HEK293T (cell line): ENCODE measurements around the gene EXD3.

ENCODE experiments used
- CTCF ChIA-PET: fragments of 350-600 bp; formaldehyde crosslinking; extraction: SDS; loops from one replicate; lab custom pipeline; 2021; ENCODE audit warnings: antibody characterized with exemption, inconsistent platforms; lab: Yijun Ruan, JAX
- POLR2A ChIA-PET: fragments of 350-600 bp; formaldehyde crosslinking; extraction: SDS; loops from one replicate; lab custom pipeline; 2020; ENCODE audit warnings: antibody characterized with exemption, inconsistent platforms; lab: Yijun Ruan, JAX
- DNase-seq: peaks from one replicate; pipeline ENCODE4 v3.0.0; 2012; ENCODE audit warnings: mixed read lengths; ENCODE audit errors: extremely low spot score
- ARNT ChIP-seq: fragments of 450-650 bp; IDR thresholded peaks from 2 replicates; pipeline ENCODE4 v1.6.1; 2017; ENCODE audit warnings: mild to moderate bottlenecking
- BHLHE40 ChIP-seq: fragments of 450-650 bp; IDR thresholded peaks from 2 replicates; pipeline ENCODE4 v1.6.1; 2016; ENCODE audit warnings: mild to moderate bottlenecking, moderate library complexity, borderline replicate concordance
- CTBP1 ChIP-seq: fragments of 450-650 bp; IDR thresholded peaks from 2 replicates; pipeline ENCODE4 v1.6.1; 2016; ENCODE audit warnings: borderline replicate concordance
- ELF4 ChIP-seq: fragments of 450-650 bp; IDR thresholded peaks from 2 replicates; pipeline ENCODE4 v1.6.1; 2017; ENCODE audit warnings: antibody characterized with exemption
- FOXA1 ChIP-seq: fragments of 450-650 bp; IDR thresholded peaks from 2 replicates; pipeline ENCODE4 v1.6.1; 2016; ENCODE audit warnings: mild to moderate bottlenecking
- FOXM1 ChIP-seq: fragments of 450-650 bp; IDR thresholded peaks from 2 replicates; pipeline ENCODE4 v1.6.1; 2017; ENCODE audit warnings: mild to moderate bottlenecking, borderline replicate concordance
- HDGF ChIP-seq: fragments of 450-650 bp; IDR thresholded peaks from 2 replicates; pipeline ENCODE4 v1.6.1; 2017; ENCODE audit warnings: antibody characterized with exemption, borderline replicate concordance
- L3MBTL2 ChIP-seq: fragments of 450-650 bp; conservative IDR thresholded peaks from 2 replicates; pipeline ENCODE4 v1.6.1; 2016; ENCODE audit warnings: mild to moderate bottlenecking
- LEF1 ChIP-seq: fragments of 450-650 bp; IDR thresholded peaks from 2 replicates; pipeline ENCODE4 v1.6.1; 2017; ENCODE audit warnings: mild to moderate bottlenecking, borderline replicate concordance
- NFRKB ChIP-seq: fragments of 450-650 bp; IDR thresholded peaks from 2 replicates; pipeline ENCODE4 v1.6.1; 2016; ENCODE audit warnings: mild to moderate bottlenecking, moderate library complexity
- SP1 ChIP-seq: fragments of 450-650 bp; IDR thresholded peaks from 2 replicates; pipeline ENCODE4 v1.6.1; 2017
- SUZ12 ChIP-seq: fragments of 450-650 bp; IDR thresholded peaks from 2 replicates; pipeline ENCODE4 v1.6.1; 2016; ENCODE audit warnings: mild to moderate bottlenecking
- TARDBP ChIP-seq: fragments of 450-650 bp; IDR thresholded peaks from 2 replicates; pipeline ENCODE4 v1.6.1; 2016
- ZNF384 ChIP-seq: fragments of 450-650 bp; IDR thresholded peaks from 2 replicates; pipeline ENCODE4 v1.6.1; 2016
- TF ChIP-seq, protein P1 (sequence below): fragments of 450-650 bp; IDR thresholded peaks from 2 replicates; pipeline ENCODE4 v1.6.1; 2016

Gene EXD3

DNA sequence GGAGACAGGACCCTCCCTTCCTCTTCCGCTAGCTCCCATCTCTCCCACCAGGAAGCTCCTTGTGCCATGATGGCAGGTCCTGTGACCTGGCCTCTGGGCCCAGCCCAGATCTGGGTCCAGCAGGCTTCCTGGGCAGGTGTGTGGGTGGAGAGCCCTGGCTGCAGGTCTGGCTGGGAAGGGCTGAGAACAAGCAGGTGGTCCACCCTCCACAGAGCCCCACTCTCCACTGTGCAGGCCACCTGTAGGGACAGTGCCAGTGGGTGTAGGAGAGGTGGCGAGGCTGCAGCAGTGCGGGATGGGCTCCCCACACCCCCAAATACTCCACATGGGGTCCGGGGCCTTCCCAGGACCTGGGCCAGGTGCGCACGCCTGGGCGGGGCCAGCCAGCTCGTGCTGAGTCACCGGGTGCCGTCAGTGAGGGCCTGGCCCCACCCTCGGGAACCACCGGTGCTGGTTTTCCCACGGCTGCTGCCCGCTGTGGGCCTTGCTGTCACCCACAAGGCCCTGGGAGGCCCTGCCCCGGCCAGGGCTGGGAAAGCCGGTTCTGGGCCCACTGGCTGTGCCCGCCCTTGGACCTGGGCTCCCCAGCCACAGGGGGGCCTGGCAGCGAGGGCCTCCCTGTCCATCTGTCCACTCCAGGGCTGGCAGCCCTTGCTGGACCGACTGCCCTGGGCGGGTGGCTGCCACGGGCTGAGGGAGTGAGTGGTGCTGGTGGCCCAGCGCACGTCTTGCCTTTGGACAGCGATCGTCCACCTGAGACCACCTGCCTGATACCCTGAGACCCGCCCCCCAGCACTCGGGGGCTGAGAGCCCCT is 111.6 kb downstream of the EXD3 start:
- TF ChIP-seq TARDBP: no peak
- no peak for TF ChIP-seq FOXA1
- TF ChIP-seq FOXM1: no peak
- no peak for TF ChIP-seq NFRKB
- no peak for TF ChIP-seq BHLHE40
- TF ChIP-seq ARNT: no peak
- no peak for TF ChIP-seq LEF1
- no peak for TF ChIP-seq SUZ12
- TF ChIP-seq L3MBTL2: no peak
- no peak for TF ChIP-seq SP1
- no peak for TF ChIP-seq HDGF
- no peak for DNase-seq
- ChIA-PET POLR2A (interaction anchor here (0.9 to 1.9 kb wide), 2 partner anchors 9 to 10 kb away, joined by 3 to 12 read pairs; partner anchors contain the start of gene NRARP), CTCF (no interaction called here)

DNA sequence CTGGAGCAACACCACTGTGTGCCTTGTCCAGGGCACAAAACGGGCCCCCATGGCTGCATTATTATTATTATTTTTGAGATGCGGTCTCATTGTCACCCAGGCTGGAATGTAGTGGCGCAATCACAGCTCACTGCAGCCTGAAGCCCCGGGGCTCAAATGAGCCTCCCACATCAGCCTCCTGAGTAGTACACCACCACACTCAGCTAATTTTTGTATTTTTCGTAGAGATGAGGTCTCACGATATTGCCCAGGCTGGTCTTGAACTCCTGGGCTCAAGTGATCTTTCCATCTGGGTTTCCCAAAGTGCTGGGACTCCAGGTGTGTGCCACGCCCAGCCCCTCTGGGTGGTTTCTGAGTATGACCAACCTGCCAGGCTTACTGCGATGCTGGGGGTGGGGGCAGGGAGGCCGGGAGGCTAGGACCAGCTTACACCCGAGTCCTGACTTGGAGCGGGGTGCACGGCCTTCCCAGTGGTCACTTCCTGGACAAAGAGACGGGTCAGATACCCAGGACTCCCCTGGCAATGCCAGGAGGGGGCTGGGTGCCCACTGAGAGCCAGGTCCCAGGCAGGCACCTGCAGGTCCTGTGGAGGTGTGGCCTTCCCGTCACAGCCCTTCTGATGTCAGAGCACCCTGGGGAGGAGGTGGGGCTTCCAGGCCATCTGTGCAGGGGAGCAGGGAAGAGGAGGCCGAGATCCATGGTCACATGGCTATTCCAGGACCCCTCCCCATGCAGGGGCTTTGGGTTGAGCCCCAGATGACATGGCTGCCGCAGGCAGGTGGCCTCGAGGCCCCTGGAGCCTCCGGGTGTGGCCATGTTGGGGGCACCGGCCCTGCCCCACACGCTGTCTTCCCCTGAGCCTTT is 112.5 kb downstream of the EXD3 start:
- no peak for DNase-seq
- TF ChIP-seq FOXM1 (no peak), L3MBTL2 (no peak), CTBP1 (no peak), ARNT (no peak), ZNF384 (no peak)
- CTCF ChIA-PET: no interaction called here
- POLR2A ChIA-PET: interaction anchor here (0.9 kb wide), 1 partner anchor 8 kb away, joined by 3 read pairs; the partner anchor contains the start of gene NRARP

DNA sequence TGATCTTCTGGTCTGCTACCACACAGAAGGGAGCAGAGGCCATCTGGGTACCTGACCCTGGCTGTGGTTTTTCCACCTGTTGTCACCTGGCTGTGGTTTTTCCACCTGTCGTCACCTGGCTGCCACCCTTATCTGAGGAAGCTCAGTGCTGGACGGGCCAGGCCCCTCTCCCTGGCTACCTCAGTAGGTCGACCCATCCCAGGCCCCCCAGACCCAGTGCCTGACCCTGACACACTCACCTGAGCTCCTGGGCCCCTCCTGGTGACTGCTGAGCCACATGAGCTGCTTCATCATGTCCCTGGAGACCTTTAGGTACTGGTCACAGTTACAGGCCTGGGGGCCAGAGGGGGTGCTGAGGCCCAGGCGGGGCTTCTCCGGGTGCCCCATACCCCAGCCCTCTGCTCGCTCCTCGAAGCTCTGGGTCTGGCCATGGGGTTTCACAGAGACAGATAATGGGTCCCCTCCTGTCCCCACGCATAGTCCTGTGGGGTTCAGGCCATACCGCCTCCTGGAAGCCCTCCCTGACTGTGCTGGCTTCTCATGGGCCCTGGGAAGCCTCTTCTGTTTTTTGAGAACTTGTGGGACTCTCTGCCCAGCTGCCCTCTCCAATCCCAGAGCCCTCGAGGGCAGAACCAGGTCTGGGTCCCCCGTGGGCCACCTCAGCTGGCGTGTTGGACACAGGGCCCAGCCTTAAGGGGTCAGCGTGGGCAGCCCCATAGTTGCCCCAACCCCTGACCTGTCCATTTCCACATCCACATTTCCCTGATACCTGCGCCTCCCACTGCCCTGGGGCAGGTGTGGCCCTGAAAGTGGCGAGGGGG is 113.4 kb downstream of the EXD3 start:
- CTCF ChIA-PET: no interaction called here
- TF ChIP-seq BHLHE40 (no peak), FOXA1 (no peak), L3MBTL2 (no peak)
- TF ChIP-seq, protein P1, sequence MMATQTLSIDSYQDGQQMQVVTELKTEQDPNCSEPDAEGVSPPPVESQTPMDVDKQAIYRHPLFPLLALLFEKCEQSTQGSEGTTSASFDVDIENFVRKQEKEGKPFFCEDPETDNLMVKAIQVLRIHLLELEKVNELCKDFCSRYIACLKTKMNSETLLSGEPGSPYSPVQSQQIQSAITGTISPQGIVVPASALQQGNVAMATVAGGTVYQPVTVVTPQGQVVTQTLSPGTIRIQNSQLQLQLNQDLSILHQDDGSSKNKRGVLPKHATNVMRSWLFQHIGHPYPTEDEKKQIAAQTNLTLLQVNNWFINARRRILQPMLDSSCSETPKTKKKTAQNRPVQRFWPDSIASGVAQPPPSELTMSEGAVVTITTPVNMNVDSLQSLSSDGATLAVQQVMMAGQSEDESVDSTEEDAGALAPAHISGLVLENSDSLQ: no peak
- POLR2A ChIA-PET: no interaction called here
- no peak for DNase-seq

DNA sequence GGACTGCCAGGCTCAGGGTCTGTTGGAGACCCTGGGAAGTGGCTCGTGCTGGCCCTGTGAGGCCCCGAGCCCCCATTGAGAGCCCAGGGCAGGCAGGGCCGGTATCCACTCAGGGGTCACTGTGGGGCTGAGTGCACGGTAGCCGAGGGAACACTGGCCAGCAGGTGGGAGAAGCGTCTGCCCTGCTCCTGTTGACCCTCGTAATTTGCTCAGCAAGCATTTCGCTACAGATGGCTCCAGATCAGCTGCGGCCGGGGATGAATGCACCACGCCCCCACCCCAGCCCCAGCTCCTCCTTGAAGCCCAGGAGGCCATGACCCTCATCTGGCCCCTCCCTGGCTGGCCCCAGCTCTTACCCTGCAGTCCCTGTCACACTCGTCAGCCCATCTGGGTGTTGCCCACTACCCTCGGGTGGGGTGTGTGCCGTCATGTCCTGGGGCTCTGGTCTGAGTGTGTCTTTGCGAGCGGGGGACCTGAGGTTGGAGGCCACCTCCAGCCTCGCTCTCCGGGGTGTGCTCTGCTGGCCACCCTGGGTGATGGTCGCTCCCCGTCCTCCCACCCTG is 114.8 kb downstream of the EXD3 start:
- POLR2A ChIA-PET: no interaction called here
- TF ChIP-seq, protein P1: no peak
- TF ChIP-seq NFRKB (no peak), BHLHE40 (no peak), ZNF384 (no peak), SP1 (no peak), FOXM1 (no peak), ELF4 (no peak), CTBP1 (no peak), LEF1 (no peak)
- DNase-seq: no peak
- CTCF ChIA-PET: interaction anchor here (0.6 kb wide), 1 partner anchor 16 kb away, joined by 3 read pairs; no protein-coding TSS in a partner anchor

DNA sequence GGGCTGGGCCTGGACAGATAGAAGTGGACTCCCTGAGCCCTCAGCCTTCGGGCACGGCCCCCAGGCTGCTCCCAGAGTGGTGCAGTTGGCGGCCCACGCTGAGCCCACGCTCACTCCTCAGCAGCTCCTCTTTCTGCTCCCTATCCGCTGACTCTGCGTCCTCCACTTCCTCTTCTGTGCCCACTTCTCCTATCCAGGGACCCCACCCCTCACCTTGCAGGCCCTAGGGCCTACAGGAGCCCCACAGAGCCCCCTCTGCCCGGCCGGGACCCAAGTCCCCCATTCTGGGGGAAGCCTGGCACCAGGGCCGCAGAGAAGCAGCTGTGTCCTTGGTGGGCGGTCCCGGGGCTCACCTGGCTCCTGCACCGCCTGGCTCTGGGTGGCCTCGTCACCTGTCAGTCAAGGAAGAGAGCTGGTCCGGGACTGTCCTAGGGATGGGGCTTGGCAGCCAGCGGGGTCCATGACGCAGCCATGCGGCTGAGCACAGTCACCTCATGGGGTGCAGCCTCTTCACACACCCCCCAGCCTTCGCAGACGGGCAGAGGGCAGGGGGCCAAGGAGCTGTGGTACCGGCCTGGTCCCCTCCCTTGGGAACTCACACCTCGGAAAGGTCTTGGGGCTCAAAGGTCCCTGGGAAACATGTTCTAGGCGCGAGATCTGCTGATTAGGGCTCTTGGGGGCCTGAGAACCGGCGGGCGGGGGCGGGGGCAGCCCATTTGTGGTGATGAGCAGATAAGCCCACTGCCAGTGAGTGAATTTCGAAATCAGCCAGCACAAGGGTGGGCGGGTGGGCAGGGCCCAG is 115.5 kb downstream of the EXD3 start:
- no peak for TF ChIP-seq SUZ12
- no peak for TF ChIP-seq L3MBTL2
- no peak for TF ChIP-seq ARNT
- TF ChIP-seq, protein P1: no peak; the same call in none of the 2 replicates
- TF ChIP-seq FOXM1: no peak
- no peak for TF ChIP-seq BHLHE40
- no peak for TF ChIP-seq HDGF
- no peak for TF ChIP-seq CTBP1
- no peak for DNase-seq
- POLR2A ChIA-PET: no interaction called here
- CTCF ChIA-PET: interaction anchor here (0.6 kb wide), 1 partner anchor 17 kb away, joined by 3 read pairs; no protein-coding TSS in a partner anchor
